ENCODE measurements around the gene IFNL2.
"Not testable (repeated sequence)": the region's sequence is repeated elsewhere in the genome, so short reads cannot be mapped to it uniquely, and the experiment has no call there.

The IFNL2 gene

GRCh38 chr19:39253374-39254149 lies 14.6 kb upstream of the IFNL2 start:
- DNase-seq: no peak

GRCh38 chr19:39254531-39255345 lies 13.5 kb upstream of the IFNL2 start:
- DNase-seq: no peak

- no peak for DNase-seq
Measured at GRCh38 chr19:39257227-39257626, 11.0 kb upstream of the IFNL2 start.

- DNase-seq: no peak
Measured at GRCh38 chr19:39261704-39262103, 6.5 kb upstream of the IFNL2 start.

- DNase-seq: no peak
Measured at GRCh38 chr19:39262496-39262895, 5.7 kb upstream of the IFNL2 start.

GRCh38 chr19:39263912-39264305 lies 4.3 kb upstream of the IFNL2 start:
- DNase-seq: no peak

GRCh38 chr19:39264306-39265290 lies 3.6 kb upstream of the IFNL2 start:
- no peak for DNase-seq

- no peak for DNase-seq
Measured at GRCh38 chr19:39265321-39265916, 2.8 kb upstream of the IFNL2 start.

GRCh38 chr19:39268531-39269223 lies 481 bp downstream of the IFNL2 start:
- DNase-seq: not testable (repeated sequence)

GRCh38 chr19:39269369-39269768 lies 1.2 kb downstream of the IFNL2 start:
- DNase-seq: not testable (repeated sequence)

GRCh38 chr19:39270036-39270871 lies 2.1 kb downstream of the IFNL2 start:
- no peak for DNase-seq

- not testable (repeated sequence) for DNase-seq
Measured at GRCh38 chr19:39273859-39274258, 5.7 kb downstream of the IFNL2 start.

- DNase-seq: no peak
Measured at GRCh38 chr19:39275578-39275977, 7.4 kb downstream of the IFNL2 start.

- DNase-seq: no peak
Measured at GRCh38 chr19:39276740-39277139, 8.5 kb downstream of the IFNL2 start.

- no peak for DNase-seq
Measured at GRCh38 chr19:39277598-39277997, 9.4 kb downstream of the IFNL2 start.

- no peak for DNase-seq
Measured at GRCh38 chr19:39282021-39282420, 13.8 kb downstream of the IFNL2 start.

GRCh38 chr19:39284032-39284431 lies 15.8 kb downstream of the IFNL2 start:
- no peak for DNase-seq

GRCh38 chr19:39293394-39293793 lies 25.2 kb downstream of the IFNL2 start:
- DNase-seq: no peak

GRCh38 chr19:39296055-39296645 lies 28.0 kb downstream of the IFNL2 start, which contains the start of gene IFNL1:
TSS of gene IFNL1 (plus strand) at chr19:39296407. CDS start at chr19:39296422, 15 bp downstream.
- no peak for DNase-seq

- no peak for DNase-seq
Measured at GRCh38 chr19:39296906-39297305, 28.7 kb downstream of the IFNL2 start.

Measured in activated naive CD4-positive, alpha-beta T cell treated with Interleukin-2 at 50 U/mL for 16 hours (primary cell).